Mucosa of descending colon (tissue), 3 donors: ENCODE measurements around the gene PTPRM. TPM values are rescaled to one million over a fixed set of nuclear protein-coding genes. Genes with fewer than 3 reads are reported as not detected.

ENCODE experiments used
- ATAC-seq: fragments of 200-7000 bp; cut with Tn5 transposase; one replicate; pipeline ENCODE4 v1.9.1; 2020; ENCODE audit warnings: mild to moderate bottlenecking, moderate library complexity
- DNase-seq, 3 donors: peaks; one replicate each; pipeline ENCODE4 v3.0.0-alpha.2; 2020
- H3K36me3 ChIP-seq: fragments of 200-600 bp; one replicate; pipeline ENCODE4 v1.8.0; 2021; ENCODE audit warnings: low read depth, mild to moderate bottlenecking
- H3K4me1 ChIP-seq: fragments of 200-600 bp; one replicate; pipeline ENCODE4 v1.8.0; 2021; ENCODE audit warnings: low read depth, mild to moderate bottlenecking
- H3K4me3 ChIP-seq: fragments of 200-600 bp; one replicate; pipeline ENCODE4 v1.8.0; 2021; ENCODE audit warnings: mild to moderate bottlenecking
- H3K9me3 ChIP-seq: fragments of 200-600 bp; one replicate; pipeline ENCODE4 v1.8.0; 2021; ENCODE audit warnings: mild to moderate bottlenecking
- intact Hi-C, 2 donors: fragments of 100-400 bp; cut with DNase I in 1 of 2; cut with micrococcal nuclease in 1 of 2; formaldehyde crosslinking; loops; one replicate each; pipeline versions ENCODE4 v1.11.0 to v1.11.1; 2022; cut with DNase I, micrococcal nuclease
- total RNA-seq, 3 donors: library from RNA; stranded (reverse); fragmentation: NEBNext Ultra II Directional in 2 of 3; extraction: Animal tissue kit (Norgen Biotek cat#: 25700) in 2 of 3; gene quantifications; one replicate each; pipeline versions ENCODE4 v1.2.1 to v1.2.4, GENCODE V29; 2021 to 2023
- TF ChIP-seq, protein P1 (sequence below): fragments of 200-600 bp; IDR thresholded peaks from one replicate; pipeline ENCODE4 v1.8.0; 2022; ENCODE audit warnings: antibody characterized with exemption, mild to moderate bottlenecking
- donor health status: DM: no; HTN: no; CAD: no; lungs with moderate emphysema.
- donor health status: DM: no; HTN: no; CAD: no.
- donor health status: DM: no; HTN: yes; CAD: no.

The PTPRM gene
- total RNA-seq, 3 donors from 2014 or later: 15.3 to 41.1 (median 19.6) TPM

DNA sequence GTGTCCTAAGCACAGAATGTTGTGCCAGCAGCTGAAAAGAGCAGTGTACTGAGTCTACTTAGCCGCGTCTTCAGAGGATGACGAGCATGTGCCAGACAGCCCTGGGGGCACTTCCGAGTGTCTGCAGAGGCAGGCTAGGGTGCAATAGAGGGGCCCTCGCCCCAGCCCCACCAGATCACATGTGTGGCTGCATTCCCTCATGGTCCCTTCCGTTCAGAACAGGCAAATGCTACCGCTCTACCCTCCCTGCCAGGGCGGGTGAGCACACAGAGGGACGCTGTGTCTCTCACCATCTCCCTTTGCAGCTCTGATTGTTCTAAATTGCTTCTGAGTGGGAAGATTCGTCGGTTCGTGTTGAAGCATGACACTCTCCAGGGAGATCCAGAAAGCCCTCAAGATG, 829.9 kb downstream of the PTPRM start:
- intact Hi-C loops: no loop called here
- Histone ChIP-seq H3K36me3 (no peaks in the 10 kb centered on the region), H3K9me3 (no peaks in the 10 kb centered on the region), H3K4me1 (no peaks in the 10 kb centered on the region), H3K4me3 (no peak overlapping the region)
- TF ChIP-seq, protein P1, sequence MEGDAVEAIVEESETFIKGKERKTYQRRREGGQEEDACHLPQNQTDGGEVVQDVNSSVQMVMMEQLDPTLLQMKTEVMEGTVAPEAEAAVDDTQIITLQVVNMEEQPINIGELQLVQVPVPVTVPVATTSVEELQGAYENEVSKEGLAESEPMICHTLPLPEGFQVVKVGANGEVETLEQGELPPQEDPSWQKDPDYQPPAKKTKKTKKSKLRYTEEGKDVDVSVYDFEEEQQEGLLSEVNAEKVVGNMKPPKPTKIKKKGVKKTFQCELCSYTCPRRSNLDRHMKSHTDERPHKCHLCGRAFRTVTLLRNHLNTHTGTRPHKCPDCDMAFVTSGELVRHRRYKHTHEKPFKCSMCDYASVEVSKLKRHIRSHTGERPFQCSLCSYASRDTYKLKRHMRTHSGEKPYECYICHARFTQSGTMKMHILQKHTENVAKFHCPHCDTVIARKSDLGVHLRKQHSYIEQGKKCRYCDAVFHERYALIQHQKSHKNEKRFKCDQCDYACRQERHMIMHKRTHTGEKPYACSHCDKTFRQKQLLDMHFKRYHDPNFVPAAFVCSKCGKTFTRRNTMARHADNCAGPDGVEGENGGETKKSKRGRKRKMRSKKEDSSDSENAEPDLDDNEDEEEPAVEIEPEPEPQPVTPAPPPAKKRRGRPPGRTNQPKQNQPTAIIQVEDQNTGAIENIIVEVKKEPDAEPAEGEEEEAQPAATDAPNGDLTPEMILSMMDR: no peak
- ATAC-seq (no peak), DNase-seq (no peak)

DNA sequence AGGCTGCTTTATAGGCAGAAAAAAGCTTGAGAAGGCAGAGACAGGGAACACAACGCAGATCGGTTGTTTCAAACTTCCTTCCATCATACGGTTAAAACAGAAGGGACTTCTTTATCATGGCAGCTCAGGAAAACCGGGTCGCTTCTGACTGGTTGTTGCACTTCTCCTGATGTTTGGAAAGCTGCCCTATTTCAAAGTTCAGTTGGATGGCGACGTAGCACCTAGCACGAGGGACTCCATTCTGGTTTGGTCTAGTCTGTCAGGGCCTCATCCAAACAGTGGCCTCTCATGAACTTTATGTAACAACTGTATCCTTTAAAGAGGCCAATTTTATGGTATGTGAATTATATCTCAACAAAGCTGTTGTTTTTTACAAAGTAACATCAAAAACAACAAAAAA, 832.0 kb downstream of the PTPRM start:
- no peak for DNase-seq
- no peaks in the 10 kb centered on the region for H3K4me1 ChIP-seq
- intact Hi-C loops: no loop called here
- no peak overlapping the region for H3K4me3 ChIP-seq
- TF ChIP-seq, protein P1: no peak
- H3K9me3 ChIP-seq: no peaks in the 10 kb centered on the region
- no peaks in the 10 kb centered on the region for H3K36me3 ChIP-seq
- no peak for ATAC-seq

DNA sequence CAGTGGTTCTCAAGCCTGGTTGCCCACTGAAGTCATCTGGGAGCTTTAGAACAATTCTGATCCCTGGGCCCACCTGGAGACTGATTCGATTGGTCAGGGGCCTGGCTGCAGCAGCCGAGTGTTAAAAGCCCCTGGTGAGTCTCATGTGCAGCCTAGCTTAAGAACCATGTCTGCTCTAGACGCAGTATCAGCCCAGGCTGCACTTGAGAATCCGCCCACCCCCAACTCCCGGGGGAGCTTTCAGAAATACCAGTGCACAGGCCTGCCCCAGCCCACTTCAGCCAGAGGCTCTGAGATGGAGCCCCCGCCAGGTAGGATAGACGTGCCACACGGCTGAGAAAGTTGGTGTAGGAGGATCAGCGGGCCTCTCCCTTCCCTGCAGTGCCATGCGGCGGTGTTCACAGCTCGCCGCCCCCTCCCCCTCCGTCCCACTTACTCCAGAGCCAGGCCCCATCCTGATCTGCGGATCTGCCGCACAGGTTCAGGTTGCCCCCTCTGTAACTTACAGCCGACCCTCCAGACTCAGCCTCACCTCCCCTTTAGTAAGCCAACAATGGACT, 833.2 kb downstream of the PTPRM start:
- H3K9me3 ChIP-seq: no peaks in the 10 kb centered on the region
- intact Hi-C loops: no loop called here
- DNase-seq (no peak), ATAC-seq (peak; percentile 16)
- H3K4me3 ChIP-seq: no peak overlapping the region
- TF ChIP-seq, protein P1: no peak
- H3K36me3 ChIP-seq: no peaks in the 10 kb centered on the region
- no peaks in the 10 kb centered on the region for H3K4me1 ChIP-seq

DNA sequence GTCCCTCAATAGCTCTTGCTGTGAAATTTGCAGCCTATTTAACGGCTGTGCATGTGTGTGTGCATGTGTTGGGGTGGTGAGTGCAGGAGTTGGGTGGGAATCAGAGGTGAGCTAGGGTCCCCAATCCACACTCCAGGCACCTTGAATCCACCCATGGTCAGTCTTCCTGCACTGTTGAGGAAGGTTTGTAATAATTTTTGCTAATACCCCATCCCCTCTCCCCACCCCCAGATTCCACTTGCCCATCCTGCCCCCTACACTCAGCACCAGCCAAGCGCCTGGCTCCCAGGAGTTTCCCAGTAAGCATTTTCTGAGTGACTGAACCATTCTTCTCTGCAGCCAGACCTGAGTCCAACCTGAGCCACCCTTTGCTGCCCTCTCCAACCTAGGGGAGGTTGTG, 833.7 kb downstream of the PTPRM start:
- TF ChIP-seq, protein P1: no peak
- intact Hi-C loops: no loop called here
- H3K4me3 ChIP-seq: no peak overlapping the region
- no peaks in the 10 kb centered on the region for H3K4me1 ChIP-seq
- no peaks in the 10 kb centered on the region for H3K9me3 ChIP-seq
- no peaks in the 10 kb centered on the region for H3K36me3 ChIP-seq
- ATAC-seq (no peak), DNase-seq (no peak)

DNA sequence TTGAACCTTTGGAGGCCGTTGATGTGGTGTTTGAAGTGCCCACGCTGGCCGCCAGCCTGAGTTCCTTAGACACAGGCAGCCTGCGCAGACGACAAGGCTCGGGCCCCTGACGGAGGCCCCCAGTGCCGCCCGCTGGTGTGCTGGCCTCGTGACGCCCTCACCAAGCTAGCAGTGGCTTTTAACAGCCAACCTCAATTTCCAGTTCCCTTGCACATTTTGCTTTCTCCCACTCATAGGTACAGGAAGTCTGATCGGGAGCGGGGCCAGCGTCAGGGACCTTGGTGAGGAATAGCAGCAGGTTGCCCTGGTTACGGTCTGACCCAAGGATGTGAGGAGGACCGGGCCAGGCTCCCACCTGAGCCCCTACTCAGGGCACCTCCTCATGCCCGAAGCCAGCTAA, 834.5 kb downstream of the PTPRM start:
- intact Hi-C loops: no loop called here
- ATAC-seq: no peak

More for the DNA sequence above, 834.5 kb downstream of the PTPRM start:
- no peaks in the 10 kb centered on the region for H3K4me1 ChIP-seq
- TF ChIP-seq, protein P1: no peak
- H3K9me3 ChIP-seq: no peaks in the 10 kb centered on the region
- H3K4me3 ChIP-seq: no peak overlapping the region
- DNase-seq: no peak
- H3K36me3 ChIP-seq: no peaks in the 10 kb centered on the region
